ENCODE results near the gene SECISBP2.

The SECISBP2 gene

GRCh38 chr9:89312222-89312571 is 6.1 kb upstream of the SECISBP2 start:
- peaks cover 11 to 49% of the 10 kb centered on the region in 2 experiments; a peak in 2 of 3 replicates for H3K36me3 ChIP-seq (ENCODE audit: control insufficient read depth in 2 of 2, insufficient read depth in 1 of 2, low read length in 2 of 2)
- H3K4me3 ChIP-seq (ENCODE audit: low read depth, low read length), result peak overlapping the region; percentile 95
- H3K27ac ChIP-seq (ENCODE audit: extremely low read depth, low read depth, low read length), result no peak overlapping the region
- POLR2A ChIA-PET, result interaction anchor here (1.2 to 2.1 kb wide), 3 partner anchors 11 to 293 kb away, joined by 3 to 4 read pairs (median 4); partner anchors contain the start of gene GADD45G
- CTCF ChIA-PET, result no interaction called here
- H3K4me1 ChIP-seq (ENCODE audit: control insufficient read depth, insufficient read depth, low read length), result peaks cover 5% of the 10 kb centered on the region; the same call in 1 of the 2 replicates
- peak; percentile 73 for TF ChIP-seq PRDM10 (tag by site-specific recombination; IDR thresholded peaks at IDR 0.05)
- no peak for TF ChIP-seq ZNF518A (tag by site-specific recombination; conservative IDR thresholded peaks at IDR 0.05; ENCODE audit: low read depth)
- no peaks in the 10 kb centered on the region for H3K9me3 ChIP-seq (ENCODE audit: control insufficient read depth, insufficient read depth, low read depth, low read length)

- Histone ChIP-seq H3K4me1 (ENCODE audit: control insufficient read depth, insufficient read depth, low read length) (peaks cover 5% of the 10 kb centered on the region; the same call in 1 of the 2 replicates), H3K9me3 (ENCODE audit: control insufficient read depth, insufficient read depth, low read depth, low read length) (no peaks in the 10 kb centered on the region), H3K27ac (ENCODE audit: extremely low read depth, low read depth, low read length) (peak overlapping the region; percentile 13; the same call in 1 of the 2 replicates), H3K4me3 (ENCODE audit: low read depth, low read length) (peak overlapping the region; percentile 95), H3K36me3 (ENCODE audit: control insufficient read depth in 2 of 2, insufficient read depth in 1 of 2, low read length in 2 of 2) (peaks cover 11 to 54% of the 10 kb centered on the region in 2 experiments; a peak in 2 of 3 replicates)
- ChIA-PET CTCF (interaction anchor here (0.5 to 1.1 kb wide), 2 partner anchors 8 to 19 kb away, joined by 3 read pairs; no protein-coding TSS in a partner anchor), POLR2A (interaction anchor here (0.9 kb wide), 1 partner anchor 11 kb away, joined by 3 read pairs; no protein-coding TSS in a partner anchor)
- TF ChIP-seq ZNF292 (tag by site-specific recombination; IDR thresholded peaks at IDR 0.05; ENCODE audit: borderline replicate concordance, low read depth) (no peak), ZNF169 (tag by site-specific recombination; IDR thresholded peaks at IDR 0.05) (no peak), ZNF658 (tag by site-specific recombination; IDR thresholded peaks at IDR 0.05) (no peak), EGR2 (tag by site-specific recombination; IDR thresholded peaks at IDR 0.05; ENCODE audit: low read depth) (no peak), ZNF132 (tag by site-specific recombination; IDR thresholded peaks at IDR 0.05; ENCODE audit: borderline replicate concordance) (no peak), ZNF558 (tag by site-specific recombination; IDR thresholded peaks at IDR 0.05) (no peak), BCL6B (tag by site-specific recombination; IDR thresholded peaks at IDR 0.05) (no peak)
These were observed 4.5 kb upstream of the SECISBP2 start for GRCh38 chr9:89313842-89314241.

GRCh38 chr9:89314955-89315354 is 3.3 kb upstream of the SECISBP2 start:
- H3K36me3 ChIP-seq (ENCODE audit: control insufficient read depth in 2 of 2, insufficient read depth in 1 of 2, low read length in 2 of 2), result peaks cover 11 to 59% of the 10 kb centered on the region in 2 experiments; a peak in 2 of 3 replicates
- H3K27ac ChIP-seq (ENCODE audit: extremely low read depth, low read depth, low read length), result 0 out of 2 replicates have a peak overlapping the region, but pooled peaks have one; percentile 8
- H3K4me3 ChIP-seq (ENCODE audit: low read depth, low read length), result peak overlapping the region; percentile 95
- CTCF ChIA-PET, result interaction anchor here (1.1 kb wide), 1 partner anchor 9 kb away, joined by 3 read pairs; no protein-coding TSS in a partner anchor
- POLR2A ChIA-PET, result interaction anchor here (0.9 kb wide), 1 partner anchor 10 kb away, joined by 3 read pairs; no protein-coding TSS in a partner anchor
- H3K4me1 ChIP-seq (ENCODE audit: control insufficient read depth, insufficient read depth, low read length), result no peaks in the 10 kb centered on the region
- H3K9me3 ChIP-seq (ENCODE audit: control insufficient read depth, insufficient read depth, low read depth, low read length), result no peaks in the 10 kb centered on the region
- no peak for TF ChIP-seq ZBTB21 (tag by site-specific recombination; IDR thresholded peaks at IDR 0.05)
- no peak for TF ChIP-seq ZNF155 (tag by site-specific recombination; IDR thresholded peaks at IDR 0.05)
- TF ChIP-seq PRDM6 (tag by site-specific recombination; IDR thresholded peaks at IDR 0.05), result no peak
- no peak for TF ChIP-seq ZNF146 (tag by site-specific recombination; IDR thresholded peaks at IDR 0.05)
- TF ChIP-seq ELK4 (IDR thresholded peaks at IDR 0.05; ENCODE audit: borderline replicate concordance, low read depth, low read length), result no peak
- no peak for TF ChIP-seq ZNF561 (tag by site-specific recombination; IDR thresholded peaks at IDR 0.05; ENCODE audit: borderline replicate concordance)
- TF ChIP-seq ZFP41 (tag by site-specific recombination; IDR thresholded peaks at IDR 0.05; ENCODE audit: borderline replicate concordance), result no peak
